ENCODE results near the gene USP54.

GRCh38 chr10:73456187-73456890, 134.8 kb downstream of the USP54 start:
- peak; percentile 51 for TF ChIP-seq POLR2A (IDR thresholded peaks at IDR 0.05; ENCODE audit: low read length)
- TF ChIP-seq GATA1 (IDR thresholded peaks at IDR 0.05; ENCODE audit: low read depth, low read length), result peak; percentile 87

Data from erythroblast (primary cell).